Activated gamma-delta T cell treated with Interleukin-2 at 50 U/mL for 16 hours (primary cell): Measurements from ENCODE around the gene BACH1.

ENCODE experiments used
- DNase-seq: peaks from one replicate; pipeline ENCODE4 v3.0.0-alpha.2; 2020

Gene BACH1

GRCh38 chr21:29295066-29295650 lies 3.6 kb upstream of the BACH1 start:
- DNase-seq: no peak

- DNase-seq: no peak
These were observed 2.3 kb upstream of the BACH1 start for GRCh38 chr21:29296446-29296845.

- no peak for DNase-seq
These were observed 1.0 kb upstream of the BACH1 start for GRCh38 chr21:29297483-29298347.

GRCh38 chr21:29299046-29299915 lies 559 bp downstream of the BACH1 start:
- DNase-seq: peak; percentile 57

- peak; percentile 28 for DNase-seq
These were observed 1.4 kb downstream of the BACH1 start for GRCh38 chr21:29299916-29300806.

GRCh38 chr21:29300807-29301138 lies 2.1 kb downstream of the BACH1 start:
- DNase-seq: no peak

GRCh38 chr21:29301691-29302090 lies 3.0 kb downstream of the BACH1 start:
- no peak for DNase-seq

- no peak for DNase-seq
These were observed 3.7 kb downstream of the BACH1 start for GRCh38 chr21:29302359-29302875.

GRCh38 chr21:29303288-29303687 lies 4.6 kb downstream of the BACH1 start:
- no peak for DNase-seq

- no peak for DNase-seq
These were observed 5.9 kb downstream of the BACH1 start for GRCh38 chr21:29304597-29304996.

- DNase-seq: no peak
These were observed 6.3 kb downstream of the BACH1 start for GRCh38 chr21:29305068-29305467.

GRCh38 chr21:29305561-29305960 lies 6.8 kb downstream of the BACH1 start:
- no peak for DNase-seq

- no peak for DNase-seq
These were observed 8.2 kb downstream of the BACH1 start for GRCh38 chr21:29306920-29307319.

- no peak for DNase-seq
These were observed 9.2 kb downstream of the BACH1 start for GRCh38 chr21:29307718-29308455.

GRCh38 chr21:29308456-29308783 lies 9.7 kb downstream of the BACH1 start:
- no peak for DNase-seq

- no peak for DNase-seq
These were observed 11.0 kb downstream of the BACH1 start for GRCh38 chr21:29309703-29310102.

GRCh38 chr21:29311802-29312201 lies 13.1 kb downstream of the BACH1 start:
- DNase-seq: no peak

GRCh38 chr21:29312981-29313380 lies 14.3 kb downstream of the BACH1 start:
- no peak for DNase-seq

GRCh38 chr21:29313662-29314408 lies 15.1 kb downstream of the BACH1 start:
- DNase-seq: no peak

- no peak for DNase-seq
These were observed 16.5 kb downstream of the BACH1 start for GRCh38 chr21:29315131-29315749.
